Calu3 (cell line): Measurements from ENCODE around the gene MAD1L1. TPM values are rescaled to one million over a fixed set of nuclear protein-coding genes. Genes with fewer than 3 reads are reported as not detected.

Source experiments
- BruUV-seq: library from RNA; stranded (reverse); fragments of 400-500 nt; replicated peaks from 2 replicates; lab custom pipeline; 2021; lab: Mats Ljungman, UMichigan
- CTCF ChIA-PET: fragments of 300-600 bp; sonication (Branson Sonifier 250); formaldehyde crosslinking; loops from one replicate; lab custom pipeline; 2022; ENCODE audit warnings: antibody characterized with exemption; lab: Charles Lee
- DNase-seq: peaks from one replicate; pipeline ENCODE4 v3.0.0; 2022
- H3K27ac Mint-ChIP-seq: one replicate; pipeline ENCODE4 v1.8.0; 2022; ENCODE audit warnings: mixed read lengths; ENCODE audit not compliant: unreplicated experiment
- H3K27me3 Mint-ChIP-seq: one replicate; pipeline ENCODE4 v1.8.0; 2022; ENCODE audit warnings: mixed read lengths; ENCODE audit not compliant: unreplicated experiment
- H3K36me3 Mint-ChIP-seq: one replicate; pipeline ENCODE4 v1.8.0; 2022; ENCODE audit warnings: mild to moderate bottlenecking, moderate library complexity, mixed read lengths; ENCODE audit not compliant: insufficient read depth, unreplicated experiment
- H3K4me1 Mint-ChIP-seq: one replicate; pipeline ENCODE4 v1.8.0; 2022; ENCODE audit warnings: mild to moderate bottlenecking, low read depth, mixed read lengths; ENCODE audit not compliant: unreplicated experiment
- H3K4me3 Mint-ChIP-seq: one replicate; pipeline ENCODE4 v1.8.0; 2022; ENCODE audit warnings: mild to moderate bottlenecking, low read depth, moderate library complexity, mixed read lengths; ENCODE audit not compliant: unreplicated experiment
- H3K9me3 Mint-ChIP-seq: one replicate; pipeline ENCODE4 v1.8.0; 2022; ENCODE audit warnings: low read depth, mixed read lengths; ENCODE audit not compliant: unreplicated experiment
- CTCF ChIP-seq: fragments of 200-600 bp; IDR thresholded peaks from one replicate; pipeline ENCODE4 v1.8.0; 2022; ENCODE audit warnings: antibody characterized with exemption; ENCODE audit not compliant: unreplicated experiment
- intact Hi-C: fragments of 100-400 bp; cut with micrococcal nuclease; formaldehyde crosslinking; loops from one replicate; pipeline ENCODE4 v1.10.0; 2022; ENCODE audit not compliant: unreplicated experiment
- total RNA-seq: library from RNA; stranded (reverse); gene quantifications from 2 replicates; pipeline ENCODE4 v1.2.3, GENCODE V29; 2022

MAD1L1 gene
- total RNA-seq, 1 experiment from 2014 or later = 86.0 TPM

GRCh38 chr7:1951159-1951536 is 281.6 kb downstream of the MAD1L1 start:
- Mint-ChIP-seq H3K4me1 (no peaks in the 10 kb centered on the region), H3K27me3 (no peaks in the 10 kb centered on the region), H3K27ac (no peak overlapping the region), H3K9me3 (no peaks in the 10 kb centered on the region), H3K4me3 (no peak overlapping the region), H3K36me3 (no peaks in the 10 kb centered on the region)
- TF ChIP-seq CTCF = no peak
- CTCF ChIA-PET = no interaction called here
- no TSS peak for BruUV-seq
- DNase-seq = no peak
- intact Hi-C loops = no loop called here

DNA sequence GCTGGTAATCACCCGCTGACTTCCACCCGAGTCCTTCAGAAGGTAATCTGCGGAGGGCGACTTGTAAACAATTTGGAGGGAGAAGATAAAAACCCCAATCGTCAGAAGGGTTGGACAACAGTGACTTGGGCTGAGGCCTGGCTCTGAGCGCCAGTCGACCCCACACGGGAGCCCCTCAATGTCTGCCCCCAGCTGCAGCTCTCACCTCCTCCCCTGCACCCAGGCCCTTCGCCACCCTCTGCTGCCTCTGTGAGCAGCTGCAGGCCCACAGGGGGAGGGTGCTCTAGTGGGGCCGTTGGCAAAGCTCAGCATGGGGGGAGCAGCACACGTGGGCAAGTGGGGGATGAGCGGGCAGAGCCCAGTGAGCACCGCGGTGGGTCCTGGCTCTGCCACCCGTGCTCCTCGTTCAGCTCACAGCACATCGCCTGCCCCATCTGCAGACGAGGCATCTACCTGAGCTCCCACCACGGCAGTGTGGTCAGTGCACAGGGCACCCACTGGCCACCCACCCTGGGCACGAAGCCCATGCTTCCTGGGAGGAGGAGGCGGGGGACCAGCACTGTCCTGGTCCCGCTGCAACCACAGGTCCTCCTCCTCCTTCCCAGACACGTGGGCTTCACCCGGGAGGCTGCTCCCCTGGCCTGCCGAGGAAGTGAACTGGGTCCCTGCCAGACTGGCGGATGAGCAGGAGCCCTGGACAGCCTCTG is 282.1 kb downstream of the MAD1L1 start:
- Mint-ChIP-seq H3K27me3 (no peaks in the 10 kb centered on the region), H3K27ac (no peak overlapping the region), H3K4me3 (no peak overlapping the region), H3K9me3 (no peaks in the 10 kb centered on the region), H3K36me3 (no peaks in the 10 kb centered on the region), H3K4me1 (no peaks in the 10 kb centered on the region)
- intact Hi-C loops = no loop called here
- no TSS peak for BruUV-seq
- CTCF ChIA-PET = no interaction called here
- TF ChIP-seq CTCF = no peak
- DNase-seq = no peak

GRCh38 chr7:1950066-1950451 is 282.7 kb downstream of the MAD1L1 start:
- intact Hi-C loops = no loop called here
- H3K9me3 Mint-ChIP-seq = no peaks in the 10 kb centered on the region
- CTCF ChIA-PET = no interaction called here
- no peaks in the 10 kb centered on the region for H3K4me1 Mint-ChIP-seq
- DNase-seq = no peak
- no peak for TF ChIP-seq CTCF
- no peak overlapping the region for H3K27ac Mint-ChIP-seq
- no peaks in the 10 kb centered on the region for H3K36me3 Mint-ChIP-seq
- H3K27me3 Mint-ChIP-seq = no peaks in the 10 kb centered on the region
- no peak overlapping the region for H3K4me3 Mint-ChIP-seq
- no TSS peak for BruUV-seq

DNA sequence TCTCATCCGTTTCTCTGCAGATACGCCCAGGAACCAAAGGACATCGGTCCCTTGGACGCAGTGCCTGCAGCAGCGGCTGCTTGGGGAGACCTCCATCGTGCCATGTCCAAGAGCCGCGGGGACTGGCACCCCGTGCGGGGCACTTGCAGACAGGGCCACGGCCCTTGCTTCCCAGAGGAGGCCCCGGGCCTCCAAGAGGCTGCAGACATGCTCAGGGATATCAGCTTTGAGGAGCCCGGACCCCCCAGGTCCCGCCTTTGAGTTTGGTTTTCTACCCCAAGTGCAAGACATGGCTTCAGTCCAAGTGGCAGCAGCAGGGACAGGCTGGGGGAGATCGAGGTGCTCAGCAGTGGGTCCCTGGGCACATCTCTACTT is 283.1 kb downstream of the MAD1L1 start:
- Mint-ChIP-seq H3K9me3 (no peaks in the 10 kb centered on the region), H3K4me3 (no peak overlapping the region), H3K27ac (no peak overlapping the region), H3K36me3 (no peaks in the 10 kb centered on the region), H3K27me3 (no peaks in the 10 kb centered on the region), H3K4me1 (no peaks in the 10 kb centered on the region)
- TF ChIP-seq CTCF = no peak
- DNase-seq = no peak
- CTCF ChIA-PET = no interaction called here
- no TSS peak for BruUV-seq
- intact Hi-C loops = no loop called here
